ENCODE measurements around the gene APOA5. TPM values are rescaled to one million over a fixed set of nuclear protein-coding genes. Genes with fewer than 3 reads are reported as not detected.

Gene APOA5
- total and polyA plus RNA-seq, 9 of the 15 experiments (the other 6 are each of a cell fraction or from before 2014, with no cell fraction given) = not detected

DNA sequence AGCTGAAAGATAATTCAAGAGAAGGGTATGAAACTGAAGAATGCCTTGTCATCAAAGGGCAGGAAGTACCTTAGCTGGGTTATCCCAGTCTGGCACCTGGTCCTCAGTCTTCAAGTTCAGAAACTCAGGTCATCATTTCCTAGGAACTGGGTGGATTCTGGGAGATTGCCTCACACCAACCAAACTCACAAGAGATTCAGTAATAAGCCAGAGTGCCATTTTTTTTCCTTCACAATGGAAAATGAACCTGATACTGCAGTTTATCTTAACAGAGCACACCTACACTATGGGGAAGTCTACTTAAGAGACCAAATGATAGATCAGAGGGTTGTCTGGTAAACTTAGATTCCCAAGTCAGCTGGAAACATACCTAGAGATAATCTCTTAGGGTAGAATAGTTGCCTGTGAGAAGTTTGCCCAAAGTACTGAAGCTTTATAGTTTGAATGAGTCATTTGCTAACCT lies 15.1 kb downstream of the APOA5 start (continued):
- TF ChIP-seq CEBPG (CRISPR knock-in tag; IDR thresholded peaks at IDR 0.05) (no peak), CEBPG (tag; conservative IDR thresholded peaks at IDR 0.05 in 1 of 2, IDR thresholded peaks at IDR 0.05 in 1 of 2) (peak in 1 of 2 experiments; percentile 46; a peak in 1 of 4 replicates), ZKSCAN3 (CRISPR knock-in tag; IDR thresholded peaks at IDR 0.05) (no peak), MCM3 (IDR thresholded peaks at IDR 0.05) (no peak), KLF16 (IDR thresholded peaks at IDR 0.05) (no peak; the same call in 1 of the 2 replicates), PHTF2 (CRISPR knock-in tag; IDR thresholded peaks at IDR 0.05) (no peak), PRMT5 (CRISPR knock-in tag; IDR thresholded peaks at IDR 0.05) (no peak), ZNF217 (CRISPR knock-in tag; IDR thresholded peaks at IDR 0.05) (no peak), JUN (IDR thresholded peaks at IDR 0.05; ENCODE audit: borderline replicate concordance, low read depth, low read length) (no peak), JUN (CRISPR knock-in tag; IDR thresholded peaks at IDR 0.05; ENCODE audit: borderline replicate concordance) (no peak)
- TF ChIP-seq, protein P1, sequence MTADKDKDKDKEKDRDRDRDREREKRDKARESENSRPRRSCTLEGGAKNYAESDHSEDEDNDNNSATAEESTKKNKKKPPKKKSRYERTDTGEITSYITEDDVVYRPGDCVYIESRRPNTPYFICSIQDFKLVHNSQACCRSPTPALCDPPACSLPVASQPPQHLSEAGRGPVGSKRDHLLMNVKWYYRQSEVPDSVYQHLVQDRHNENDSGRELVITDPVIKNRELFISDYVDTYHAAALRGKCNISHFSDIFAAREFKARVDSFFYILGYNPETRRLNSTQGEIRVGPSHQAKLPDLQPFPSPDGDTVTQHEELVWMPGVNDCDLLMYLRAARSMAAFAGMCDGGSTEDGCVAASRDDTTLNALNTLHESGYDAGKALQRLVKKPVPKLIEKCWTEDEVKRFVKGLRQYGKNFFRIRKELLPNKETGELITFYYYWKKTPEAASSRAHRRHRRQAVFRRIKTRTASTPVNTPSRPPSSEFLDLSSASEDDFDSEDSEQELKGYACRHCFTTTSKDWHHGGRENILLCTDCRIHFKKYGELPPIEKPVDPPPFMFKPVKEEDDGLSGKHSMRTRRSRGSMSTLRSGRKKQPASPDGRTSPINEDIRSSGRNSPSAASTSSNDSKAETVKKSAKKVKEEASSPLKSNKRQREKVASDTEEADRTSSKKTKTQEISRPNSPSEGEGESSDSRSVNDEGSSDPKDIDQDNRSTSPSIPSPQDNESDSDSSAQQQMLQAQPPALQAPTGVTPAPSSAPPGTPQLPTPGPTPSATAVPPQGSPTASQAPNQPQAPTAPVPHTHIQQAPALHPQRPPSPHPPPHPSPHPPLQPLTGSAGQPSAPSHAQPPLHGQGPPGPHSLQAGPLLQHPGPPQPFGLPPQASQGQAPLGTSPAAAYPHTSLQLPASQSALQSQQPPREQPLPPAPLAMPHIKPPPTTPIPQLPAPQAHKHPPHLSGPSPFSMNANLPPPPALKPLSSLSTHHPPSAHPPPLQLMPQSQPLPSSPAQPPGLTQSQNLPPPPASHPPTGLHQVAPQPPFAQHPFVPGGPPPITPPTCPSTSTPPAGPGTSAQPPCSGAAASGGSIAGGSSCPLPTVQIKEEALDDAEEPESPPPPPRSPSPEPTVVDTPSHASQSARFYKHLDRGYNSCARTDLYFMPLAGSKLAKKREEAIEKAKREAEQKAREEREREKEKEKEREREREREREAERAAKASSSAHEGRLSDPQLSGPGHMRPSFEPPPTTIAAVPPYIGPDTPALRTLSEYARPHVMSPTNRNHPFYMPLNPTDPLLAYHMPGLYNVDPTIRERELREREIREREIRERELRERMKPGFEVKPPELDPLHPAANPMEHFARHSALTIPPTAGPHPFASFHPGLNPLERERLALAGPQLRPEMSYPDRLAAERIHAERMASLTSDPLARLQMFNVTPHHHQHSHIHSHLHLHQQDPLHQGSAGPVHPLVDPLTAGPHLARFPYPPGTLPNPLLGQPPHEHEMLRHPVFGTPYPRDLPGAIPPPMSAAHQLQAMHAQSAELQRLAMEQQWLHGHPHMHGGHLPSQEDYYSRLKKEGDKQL (CRISPR knock-in tag; IDR thresholded peaks at IDR 0.05; ENCODE audit: borderline replicate concordance) = no peak
- TF ChIP-seq, protein P2, sequence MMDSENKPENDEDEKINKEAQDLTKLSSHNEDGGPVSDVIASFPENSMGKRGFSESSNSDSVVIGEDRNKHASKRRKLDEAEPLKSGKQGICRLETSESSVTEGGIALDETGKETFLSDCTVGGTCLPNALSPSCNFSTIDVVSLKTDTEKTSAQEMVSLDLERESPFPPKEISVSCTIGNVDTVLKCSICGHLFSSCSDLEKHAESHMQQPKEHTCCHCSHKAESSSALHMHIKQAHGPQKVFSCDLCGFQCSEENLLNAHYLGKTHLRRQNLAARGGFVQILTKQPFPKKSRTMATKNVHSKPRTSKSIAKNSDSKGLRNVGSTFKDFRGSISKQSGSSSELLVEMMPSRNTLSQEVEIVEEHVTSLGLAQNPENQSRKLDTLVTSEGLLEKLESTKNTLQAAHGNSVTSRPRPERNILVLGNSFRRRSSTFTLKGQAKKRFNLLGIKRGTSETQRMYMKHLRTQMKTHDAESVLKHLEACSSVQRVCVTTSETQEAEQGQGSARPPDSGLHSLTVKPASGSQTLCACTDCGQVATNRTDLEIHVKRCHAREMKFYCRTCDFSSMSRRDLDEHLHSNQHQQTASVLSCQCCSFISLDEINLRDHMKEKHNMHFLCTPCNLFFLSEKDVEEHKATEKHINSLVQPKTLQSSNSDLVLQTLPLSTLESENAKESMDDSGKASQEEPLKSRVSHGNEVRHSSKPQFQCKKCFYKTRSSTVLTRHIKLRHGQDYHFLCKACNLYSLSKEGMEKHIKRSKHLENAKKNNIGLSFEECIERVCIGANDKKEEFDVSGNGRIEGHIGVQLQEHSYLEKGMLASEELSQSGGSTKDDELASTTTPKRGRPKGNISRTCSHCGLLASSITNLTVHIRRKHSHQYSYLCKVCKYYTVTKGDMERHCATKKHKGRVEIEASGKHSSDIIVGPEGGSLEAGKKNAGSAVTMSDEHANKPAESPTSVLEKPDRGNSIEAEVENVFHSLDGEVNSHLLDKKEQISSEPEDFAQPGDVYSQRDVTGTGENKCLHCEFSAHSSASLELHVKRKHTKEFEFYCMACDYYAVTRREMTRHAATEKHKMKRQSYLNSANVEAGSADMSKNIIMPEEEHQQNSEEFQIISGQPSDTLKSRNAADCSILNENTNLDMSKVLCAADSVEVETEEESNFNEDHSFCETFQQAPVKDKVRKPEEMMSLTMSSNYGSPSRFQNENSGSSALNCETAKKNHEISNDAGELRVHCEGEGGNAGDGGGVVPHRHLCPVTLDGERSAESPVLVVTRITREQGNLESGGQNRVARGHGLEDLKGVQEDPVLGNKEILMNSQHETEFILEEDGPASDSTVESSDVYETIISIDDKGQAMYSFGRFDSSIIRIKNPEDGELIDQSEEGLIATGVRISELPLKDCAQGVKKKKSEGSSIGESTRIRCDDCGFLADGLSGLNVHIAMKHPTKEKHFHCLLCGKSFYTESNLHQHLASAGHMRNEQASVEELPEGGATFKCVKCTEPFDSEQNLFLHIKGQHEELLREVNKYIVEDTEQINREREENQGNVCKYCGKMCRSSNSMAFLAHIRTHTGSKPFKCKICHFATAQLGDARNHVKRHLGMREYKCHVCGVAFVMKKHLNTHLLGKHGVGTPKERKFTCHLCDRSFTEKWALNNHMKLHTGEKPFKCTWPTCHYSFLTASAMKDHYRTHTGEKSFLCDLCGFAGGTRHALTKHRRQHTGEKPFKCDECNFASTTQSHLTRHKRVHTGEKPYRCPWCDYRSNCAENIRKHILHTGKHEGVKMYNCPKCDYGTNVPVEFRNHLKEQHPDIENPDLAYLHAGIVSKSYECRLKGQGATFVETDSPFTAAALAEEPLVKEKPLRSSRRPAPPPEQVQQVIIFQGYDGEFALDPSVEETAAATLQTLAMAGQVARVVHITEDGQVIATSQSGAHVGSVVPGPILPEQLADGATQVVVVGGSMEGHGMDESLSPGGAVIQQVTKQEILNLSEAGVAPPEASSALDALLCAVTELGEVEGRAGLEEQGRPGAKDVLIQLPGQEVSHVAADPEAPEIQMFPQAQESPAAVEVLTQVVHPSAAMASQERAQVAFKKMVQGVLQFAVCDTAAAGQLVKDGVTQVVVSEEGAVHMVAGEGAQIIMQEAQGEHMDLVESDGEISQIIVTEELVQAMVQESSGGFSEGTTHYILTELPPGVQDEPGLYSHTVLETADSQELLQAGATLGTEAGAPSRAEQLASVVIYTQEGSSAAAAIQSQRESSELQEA (IDR thresholded peaks at IDR 0.05; ENCODE audit: low read depth) = no peak
- TF ChIP-seq, protein P3, sequence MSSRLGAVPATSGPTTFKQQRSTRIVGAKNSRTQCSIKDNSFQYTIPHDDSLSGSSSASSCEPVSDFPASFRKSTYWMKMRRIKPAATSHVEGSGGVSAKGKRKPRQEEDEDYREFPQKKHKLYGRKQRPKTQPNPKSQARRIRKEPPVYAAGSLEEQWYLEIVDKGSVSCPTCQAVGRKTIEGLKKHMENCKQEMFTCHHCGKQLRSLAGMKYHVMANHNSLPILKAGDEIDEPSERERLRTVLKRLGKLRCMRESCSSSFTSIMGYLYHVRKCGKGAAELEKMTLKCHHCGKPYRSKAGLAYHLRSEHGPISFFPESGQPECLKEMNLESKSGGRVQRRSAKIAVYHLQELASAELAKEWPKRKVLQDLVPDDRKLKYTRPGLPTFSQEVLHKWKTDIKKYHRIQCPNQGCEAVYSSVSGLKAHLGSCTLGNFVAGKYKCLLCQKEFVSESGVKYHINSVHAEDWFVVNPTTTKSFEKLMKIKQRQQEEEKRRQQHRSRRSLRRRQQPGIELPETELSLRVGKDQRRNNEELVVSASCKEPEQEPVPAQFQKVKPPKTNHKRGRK (tag; IDR thresholded peaks at IDR 0.05) = no peak

Data from K562 (cell line).